Panc1 (cell line): Measurements from ENCODE around the gene TBC1D12.

Experiments used
- CTCF ChIP-seq: fragments of 450-650 bp; IDR thresholded peaks from 2 replicates; pipeline ENCODE4 v1.5.1; 2017; ENCODE audit warnings: mild to moderate bottlenecking
- POLR2AphosphoS5 ChIP-seq: IDR thresholded peaks from 2 replicates; pipeline ENCODE4 v1.6.1; 2012; ENCODE audit warnings: mild to moderate bottlenecking, low read depth, low read length, moderate library complexity
- TF ChIP-seq, protein P1 (sequence below), 2 experiments: IDR thresholded peaks; 2 replicates each; pipeline ENCODE4 v1.6.1; 2011 to 2012; ENCODE audit warnings: low read depth in 2 of 2, control low read depth in 1 of 2, low read length in 1 of 2, mild to moderate bottlenecking in 1 of 2, moderate library complexity in 1 of 2; ENCODE audit not compliant: insufficient read depth in 1 of 2

DNA sequence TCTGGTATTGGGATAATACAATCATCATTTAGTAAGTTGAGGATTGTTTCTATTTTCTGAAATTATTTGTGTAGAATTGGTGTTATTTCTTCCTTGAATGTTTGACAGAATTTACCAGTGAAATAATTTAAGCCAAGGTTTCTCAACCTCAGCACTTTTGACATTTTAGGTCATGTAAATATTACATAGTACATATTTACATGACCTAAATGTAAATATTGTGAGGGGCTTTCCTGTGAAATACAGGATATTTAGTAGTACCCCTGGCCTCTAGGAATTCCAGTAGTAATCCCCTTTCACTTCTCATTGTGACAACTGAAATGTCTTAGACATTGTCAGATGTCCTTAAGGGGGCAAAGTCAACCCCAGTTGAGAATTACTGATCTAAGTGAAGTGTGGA, 59.8 kb downstream of the TBC1D12 start:
- no peak; the same call in 1 of the 2 replicates for TF ChIP-seq CTCF
- TF ChIP-seq POLR2AphosphoS5 = no peak
- TF ChIP-seq, protein P1, sequence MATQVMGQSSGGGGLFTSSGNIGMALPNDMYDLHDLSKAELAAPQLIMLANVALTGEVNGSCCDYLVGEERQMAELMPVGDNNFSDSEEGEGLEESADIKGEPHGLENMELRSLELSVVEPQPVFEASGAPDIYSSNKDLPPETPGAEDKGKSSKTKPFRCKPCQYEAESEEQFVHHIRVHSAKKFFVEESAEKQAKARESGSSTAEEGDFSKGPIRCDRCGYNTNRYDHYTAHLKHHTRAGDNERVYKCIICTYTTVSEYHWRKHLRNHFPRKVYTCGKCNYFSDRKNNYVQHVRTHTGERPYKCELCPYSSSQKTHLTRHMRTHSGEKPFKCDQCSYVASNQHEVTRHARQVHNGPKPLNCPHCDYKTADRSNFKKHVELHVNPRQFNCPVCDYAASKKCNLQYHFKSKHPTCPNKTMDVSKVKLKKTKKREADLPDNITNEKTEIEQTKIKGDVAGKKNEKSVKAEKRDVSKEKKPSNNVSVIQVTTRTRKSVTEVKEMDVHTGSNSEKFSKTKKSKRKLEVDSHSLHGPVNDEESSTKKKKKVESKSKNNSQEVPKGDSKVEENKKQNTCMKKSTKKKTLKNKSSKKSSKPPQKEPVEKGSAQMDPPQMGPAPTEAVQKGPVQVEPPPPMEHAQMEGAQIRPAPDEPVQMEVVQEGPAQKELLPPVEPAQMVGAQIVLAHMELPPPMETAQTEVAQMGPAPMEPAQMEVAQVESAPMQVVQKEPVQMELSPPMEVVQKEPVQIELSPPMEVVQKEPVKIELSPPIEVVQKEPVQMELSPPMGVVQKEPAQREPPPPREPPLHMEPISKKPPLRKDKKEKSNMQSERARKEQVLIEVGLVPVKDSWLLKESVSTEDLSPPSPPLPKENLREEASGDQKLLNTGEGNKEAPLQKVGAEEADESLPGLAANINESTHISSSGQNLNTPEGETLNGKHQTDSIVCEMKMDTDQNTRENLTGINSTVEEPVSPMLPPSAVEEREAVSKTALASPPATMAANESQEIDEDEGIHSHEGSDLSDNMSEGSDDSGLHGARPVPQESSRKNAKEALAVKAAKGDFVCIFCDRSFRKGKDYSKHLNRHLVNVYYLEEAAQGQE (IDR thresholded peaks at IDR 0.05; ENCODE audit: insufficient read depth in 1 of 2, low read depth in 2 of 2, low read length in 1 of 2) = no peak
